GM21786 (cell line): ENCODE data around the gene NFE2L3.

Experiments
- ATAC-seq: cut with Tn5 transposase; IDR thresholded peaks from one replicate; pipeline ENCODE4 v1.9.1; 2021; ENCODE audit not compliant: unreplicated experiment

NFE2L3 gene

DNA sequence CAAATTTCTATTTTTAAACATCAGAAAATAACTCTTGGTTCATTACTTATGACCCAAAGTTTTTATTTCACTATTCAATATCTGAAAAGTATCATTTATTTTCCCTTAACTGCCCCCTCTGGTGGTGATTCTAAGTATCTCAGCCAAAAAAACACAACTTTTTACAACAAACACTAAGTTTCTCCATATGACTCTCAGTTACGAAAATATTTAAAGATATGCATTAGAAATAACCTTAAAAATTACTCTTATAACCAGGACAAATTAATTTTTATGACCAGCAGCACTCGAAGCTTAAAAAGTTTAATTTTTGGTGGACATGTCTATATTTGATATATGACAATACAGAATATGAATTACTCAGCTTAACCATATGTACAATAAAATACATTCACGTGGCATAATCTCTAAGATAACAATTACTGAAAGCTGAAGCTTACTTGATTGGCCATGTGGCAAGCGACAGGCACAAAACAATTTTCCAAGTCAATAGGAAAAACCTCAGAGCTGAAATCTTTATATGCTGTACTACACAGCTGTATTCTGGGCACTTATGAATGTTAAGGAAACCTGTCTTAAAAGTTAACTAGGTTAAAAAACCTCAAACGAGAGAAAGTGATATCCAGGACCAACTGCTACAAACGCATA is 46.3 kb downstream of the NFE2L3 start:
- no peak for ATAC-seq

DNA sequence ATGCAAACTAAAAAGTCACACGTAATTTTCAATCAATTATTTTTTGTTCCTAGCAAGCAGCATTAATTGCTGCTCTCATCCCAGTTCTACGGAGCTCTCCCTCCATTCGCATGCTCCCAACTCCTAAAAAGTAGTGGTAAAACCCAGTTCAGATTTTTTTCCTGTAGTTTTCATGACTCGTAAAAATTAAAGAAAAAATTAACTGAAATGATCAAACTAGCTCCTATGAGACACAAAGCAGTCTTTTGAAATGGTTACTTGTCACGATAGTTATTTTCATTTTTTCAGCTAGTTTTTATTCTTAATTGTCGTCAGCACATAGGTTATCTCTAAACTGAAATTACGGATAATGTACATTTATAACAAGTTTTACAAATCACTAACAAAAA is 46.8 kb downstream of the NFE2L3 start:
- ATAC-seq = no peak

DNA sequence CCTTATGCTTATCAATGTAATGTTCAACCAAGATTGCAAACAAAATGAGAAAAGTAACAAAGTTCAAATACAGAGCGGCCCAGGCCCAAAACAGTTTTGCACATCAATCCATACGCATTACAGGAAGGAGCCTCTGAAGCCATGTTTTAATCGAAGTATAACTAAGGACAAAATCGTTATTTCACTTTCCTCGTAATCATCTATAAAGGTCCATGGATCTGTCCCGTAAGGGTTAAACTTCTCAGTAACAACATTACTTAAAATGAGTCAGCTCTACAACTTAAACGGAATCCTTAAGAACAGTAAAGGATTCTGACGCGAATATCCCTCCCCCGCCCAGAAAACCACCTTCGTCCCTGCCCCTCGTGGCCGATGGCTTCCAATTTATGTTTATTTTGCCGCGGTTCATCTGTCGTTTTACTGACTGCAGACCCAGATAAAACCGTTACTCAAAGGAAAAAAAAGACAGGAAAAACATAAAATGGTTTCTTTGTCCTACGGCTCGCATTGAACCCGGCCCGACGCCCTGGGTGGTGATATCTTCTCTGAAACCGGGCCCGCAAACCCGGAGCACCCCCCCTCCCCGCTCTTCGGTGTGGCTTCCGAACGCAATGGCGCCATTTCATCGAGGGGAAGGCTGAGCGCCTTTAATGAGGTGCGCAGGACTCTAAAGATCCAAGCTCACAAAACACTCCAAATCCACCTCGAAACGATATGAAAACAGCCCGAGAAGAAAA is 47.5 kb downstream of the NFE2L3 start:
- ATAC-seq = no peak

DNA sequence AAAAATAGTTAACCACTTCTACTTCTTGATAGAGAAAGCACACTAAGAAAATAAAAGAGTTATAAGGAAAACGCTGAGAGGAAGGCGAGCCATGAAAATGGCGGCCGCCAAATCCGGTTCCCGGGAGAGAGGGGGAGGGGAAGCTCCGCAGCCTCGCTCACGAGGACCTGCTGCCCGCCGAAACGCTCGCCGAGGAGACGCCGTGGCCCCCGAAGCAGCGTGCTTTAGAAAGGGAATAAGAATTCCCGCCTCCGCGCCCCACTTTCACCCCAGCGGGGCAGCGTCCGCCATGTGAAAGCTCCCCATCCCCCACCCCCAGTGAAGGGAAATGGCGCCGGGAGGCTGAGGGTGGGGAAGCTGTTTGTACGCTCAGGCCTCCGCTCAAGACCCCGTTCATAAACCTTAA is 48.0 kb downstream of the NFE2L3 start:
- ATAC-seq = no peak

DNA sequence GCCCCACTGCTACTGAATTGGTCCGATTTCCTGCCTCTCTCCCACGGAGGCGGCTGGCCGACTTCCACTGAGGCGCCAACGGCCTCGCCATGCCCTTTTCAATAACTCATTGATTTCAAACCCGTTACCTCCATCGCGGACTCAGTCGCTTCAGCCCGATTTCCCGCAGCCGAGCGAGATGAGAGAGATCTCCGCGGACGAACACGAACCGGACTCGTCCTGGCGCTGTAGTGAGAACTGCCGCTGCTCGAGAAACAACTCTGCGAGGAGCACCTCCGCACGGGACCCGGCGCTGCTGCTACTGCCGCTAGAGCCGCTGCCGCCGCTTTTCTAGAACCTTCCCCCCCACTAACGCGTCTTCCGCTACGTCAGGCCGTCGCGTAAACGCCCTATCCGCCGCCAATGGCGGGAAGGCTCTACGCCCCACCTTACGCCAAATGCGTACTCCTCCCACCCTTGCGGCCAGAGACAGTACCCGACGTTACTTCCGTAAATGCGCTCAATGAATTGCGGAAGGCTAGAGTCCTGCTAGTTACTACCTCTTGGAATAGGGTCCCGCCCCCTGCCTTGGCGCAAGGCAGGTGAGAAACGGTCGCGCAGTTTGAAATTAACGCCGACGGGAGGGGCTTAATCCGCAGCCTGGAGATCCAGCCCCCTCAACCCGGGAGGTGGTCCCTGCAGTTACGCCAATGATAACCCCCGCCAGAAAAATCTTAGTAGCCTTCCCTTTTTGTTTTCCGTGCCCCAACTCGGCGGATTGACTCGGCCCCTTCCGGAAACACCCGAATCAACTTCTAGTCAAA is 48.6 kb downstream of the NFE2L3 start, which contains the start of gene HNRNPA2B1:
HNRNPA2B1 (minus strand) TSS at position 303 of the 803 bp plus-strand sequence; CDS start at position 134, 169 bp downstream.
- ATAC-seq = peak; percentile 47

DNA sequence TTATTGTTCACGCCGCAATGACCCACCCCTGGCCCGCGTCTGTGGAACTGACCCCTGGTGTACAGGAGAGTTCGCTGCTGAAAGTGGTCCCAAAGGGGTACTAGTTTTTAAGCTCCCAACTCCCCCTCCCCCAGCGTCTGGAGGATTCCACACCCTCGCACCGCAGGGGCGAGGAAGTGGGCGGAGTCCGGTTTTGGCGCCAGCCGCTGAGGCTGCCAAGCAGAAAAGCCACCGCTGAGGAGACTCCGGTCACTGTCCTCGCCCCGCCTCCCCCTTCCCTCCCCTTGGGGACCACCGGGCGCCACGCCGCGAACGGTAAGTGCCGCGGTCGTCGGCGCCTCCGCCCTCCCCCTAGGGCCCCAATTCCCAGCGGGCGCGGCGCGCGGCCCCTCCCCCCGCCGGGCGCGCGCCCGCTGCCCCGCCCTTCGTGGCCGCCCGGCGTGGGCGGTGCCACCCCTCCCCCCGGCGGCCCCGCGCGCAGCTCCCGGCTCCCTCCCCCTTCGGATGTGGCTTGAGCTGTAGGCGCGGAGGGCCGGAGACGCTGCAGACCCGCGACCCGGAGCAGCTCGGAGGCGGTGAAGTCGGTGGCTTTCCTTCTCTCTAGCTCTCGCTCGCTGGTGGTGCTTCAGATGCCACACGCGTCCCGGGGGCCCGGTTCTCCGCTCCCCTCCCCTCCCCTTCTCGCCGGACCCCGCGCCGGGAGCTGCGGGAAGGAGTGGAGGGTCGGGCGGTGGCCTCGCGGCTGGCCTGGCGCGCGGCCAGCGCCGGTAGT is 49.4 kb downstream of the NFE2L3 start, which contains the start of gene CBX3:
CBX3 (plus strand) TSS at position 499 of the 772 bp plus-strand sequence. CDS start 1,254 bp downstream, outside the sequence.
- peak; percentile 44 for ATAC-seq

DNA sequence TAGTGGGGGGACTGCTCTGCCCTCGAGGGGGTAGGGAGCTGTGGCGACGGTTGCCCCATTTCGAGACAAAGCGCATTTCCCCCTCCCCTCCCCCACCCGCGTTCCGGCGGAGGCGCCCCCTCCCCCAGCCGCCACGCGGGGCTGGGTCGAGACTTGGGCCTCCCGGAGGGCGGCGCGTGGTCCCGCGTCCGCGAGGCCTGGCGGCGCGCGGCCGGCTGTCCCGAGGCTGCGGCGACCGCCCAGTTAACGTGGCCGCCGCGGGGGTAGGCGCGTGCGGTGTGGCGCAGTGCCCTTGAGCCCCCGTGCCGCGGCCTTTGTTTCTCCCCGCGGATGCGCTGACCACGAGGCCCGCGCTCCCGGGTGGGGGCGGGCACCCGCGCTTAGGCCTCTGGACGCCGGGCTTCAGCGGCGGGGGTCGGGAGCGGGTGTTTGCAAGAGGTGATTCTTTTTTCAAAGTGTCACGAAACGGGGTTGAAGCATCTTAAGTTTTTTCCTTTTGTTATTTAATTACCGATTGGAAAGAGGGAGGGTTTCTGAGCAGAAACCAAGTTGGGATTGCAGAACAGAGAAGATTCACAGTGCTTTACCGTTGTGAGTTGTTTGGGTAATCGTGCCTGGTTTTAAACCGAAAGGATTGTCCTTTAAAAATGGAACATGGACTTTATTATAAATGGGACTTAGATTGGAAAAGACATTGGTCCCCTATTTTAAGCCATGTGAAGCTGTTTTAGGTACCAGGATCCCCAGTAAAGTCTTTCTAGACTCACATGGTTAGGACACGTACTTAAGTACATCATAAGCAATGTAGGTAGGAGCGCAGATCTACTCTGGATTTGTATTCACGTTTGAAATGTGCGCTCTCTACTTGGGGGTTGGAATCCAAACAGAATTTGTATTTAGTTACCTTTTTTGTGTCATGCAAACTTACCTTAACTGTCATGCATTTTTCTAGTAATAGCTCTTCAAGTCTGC is 50.3 kb downstream of the NFE2L3 start:
- peak; percentile 2 for ATAC-seq

DNA sequence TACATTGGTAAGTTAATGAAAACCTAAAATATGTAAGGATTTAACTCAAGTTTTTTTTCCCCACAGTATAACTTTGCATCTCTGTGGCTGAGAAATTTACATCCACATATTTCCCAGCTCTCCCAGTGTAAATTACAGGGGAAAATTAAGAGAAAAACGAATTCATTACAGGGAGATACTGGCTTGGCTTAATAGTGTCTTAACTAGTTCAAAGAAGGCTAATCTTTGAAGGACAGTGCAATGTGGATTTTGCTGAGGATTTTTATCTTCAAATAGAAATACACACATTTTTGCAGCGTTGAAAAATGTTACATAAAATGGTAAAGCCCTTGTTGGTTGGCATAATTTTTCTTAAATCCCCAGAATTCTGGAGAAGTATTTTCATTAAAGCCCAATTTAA is 51.0 kb downstream of the NFE2L3 start:
- no peak for ATAC-seq

DNA sequence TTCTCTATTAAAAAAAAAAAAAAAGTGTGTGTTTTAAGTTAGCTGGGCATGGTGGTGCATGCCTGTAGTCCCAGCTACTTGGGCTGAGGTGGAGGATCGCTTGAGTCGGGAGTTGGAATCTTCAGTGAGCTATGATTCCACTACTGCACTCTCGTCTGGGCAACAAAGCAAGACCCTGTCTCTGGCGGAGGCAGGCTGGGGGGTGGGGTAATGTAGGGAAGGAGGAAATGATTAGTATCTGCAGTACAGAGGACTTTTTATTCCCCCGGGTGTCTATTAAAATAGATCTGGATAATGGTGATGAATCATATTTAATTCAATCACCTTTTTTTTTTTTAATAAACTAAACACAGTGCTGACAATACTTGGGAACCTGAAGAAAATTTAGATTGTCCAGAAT is 56.0 kb downstream of the NFE2L3 start:
- no peak for ATAC-seq

DNA sequence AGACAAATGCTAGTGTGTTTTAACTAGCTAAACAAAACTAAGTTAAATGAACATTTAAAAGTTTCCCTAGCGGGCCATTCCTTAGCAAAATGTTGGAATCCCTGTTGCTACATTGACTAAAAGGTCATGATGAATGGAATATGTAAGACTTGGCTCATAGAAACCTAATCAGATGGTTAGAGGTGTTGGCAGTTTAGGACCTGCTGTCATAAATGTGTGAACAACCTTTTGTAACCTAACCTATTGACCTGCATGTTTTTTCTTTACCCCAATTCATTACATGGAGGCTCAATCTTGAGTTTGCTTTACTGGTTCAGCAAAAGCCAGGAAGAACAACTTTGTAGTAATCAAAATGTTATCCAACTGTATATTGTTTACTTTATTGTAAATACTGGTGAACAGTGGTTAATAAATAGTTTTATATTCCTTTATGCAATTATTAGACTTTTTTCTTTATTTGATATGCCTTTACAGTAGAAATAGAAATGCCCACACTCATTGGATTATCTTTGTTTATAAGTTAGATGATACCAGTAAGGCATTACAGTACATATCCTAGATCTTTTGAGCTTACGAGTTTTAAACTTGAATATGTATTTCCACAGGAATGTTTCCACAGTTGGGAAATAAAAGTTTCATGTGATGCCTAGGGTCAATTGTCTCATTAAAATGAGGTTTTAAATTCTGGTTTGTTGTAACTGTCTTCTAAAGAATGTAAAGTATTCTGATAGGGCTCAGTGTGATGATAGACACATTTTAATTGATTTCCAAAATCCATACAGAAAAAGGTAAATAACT is 61.1 kb downstream of the NFE2L3 start:
- ATAC-seq = no peak

DNA sequence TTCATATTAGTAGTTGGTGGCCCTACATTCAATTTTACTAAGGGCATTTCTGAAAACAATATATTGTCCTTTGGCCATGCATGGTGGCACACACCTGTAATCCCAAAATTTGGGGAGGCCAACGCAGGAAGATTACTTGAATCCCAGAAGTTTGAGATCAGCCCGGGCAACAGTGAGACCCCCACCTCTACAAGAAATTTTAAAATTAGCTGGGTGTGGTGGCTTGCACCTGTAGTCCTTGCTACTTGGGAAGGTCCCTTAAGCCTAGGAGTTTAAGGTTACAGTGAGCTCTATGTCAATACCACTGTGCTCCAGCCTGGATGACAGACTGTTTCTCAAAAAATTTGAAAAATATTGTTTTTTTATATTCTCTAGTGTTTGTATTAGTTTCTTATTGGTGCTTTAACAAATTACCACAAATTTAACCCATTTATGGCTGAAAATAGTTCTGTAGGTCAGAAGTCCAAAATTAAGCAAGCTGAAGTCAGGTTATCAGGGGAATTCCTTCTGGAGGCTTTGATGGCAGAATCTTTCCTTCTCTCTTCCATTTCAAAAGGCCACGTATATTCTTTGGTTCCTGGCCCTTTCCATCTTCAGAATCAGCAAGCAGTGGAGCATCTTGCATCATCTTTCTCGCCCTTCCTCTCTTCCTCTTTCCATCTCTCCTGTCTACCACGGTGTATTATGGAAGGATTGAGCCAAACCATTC is 62.0 kb downstream of the NFE2L3 start:
- no peak for ATAC-seq

DNA sequence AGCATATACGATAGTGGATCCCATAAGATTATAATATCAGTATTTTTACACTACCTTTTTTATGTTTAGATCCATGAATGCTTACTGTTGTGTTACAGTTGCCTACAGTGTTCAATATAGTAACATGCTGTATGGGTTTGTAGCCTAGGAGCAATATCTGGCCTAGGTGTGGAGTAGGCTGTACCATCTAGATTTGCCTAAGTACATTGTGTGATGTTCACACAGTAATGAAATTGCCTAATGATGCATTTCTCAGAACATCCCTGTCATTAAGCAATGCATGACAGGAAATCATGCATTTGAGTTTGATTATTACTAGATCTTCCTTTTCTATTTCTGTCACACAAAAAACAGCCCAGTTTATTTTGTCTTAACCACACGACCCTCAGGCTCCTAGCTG is 64.1 kb downstream of the NFE2L3 start:
- ATAC-seq = no peak

DNA sequence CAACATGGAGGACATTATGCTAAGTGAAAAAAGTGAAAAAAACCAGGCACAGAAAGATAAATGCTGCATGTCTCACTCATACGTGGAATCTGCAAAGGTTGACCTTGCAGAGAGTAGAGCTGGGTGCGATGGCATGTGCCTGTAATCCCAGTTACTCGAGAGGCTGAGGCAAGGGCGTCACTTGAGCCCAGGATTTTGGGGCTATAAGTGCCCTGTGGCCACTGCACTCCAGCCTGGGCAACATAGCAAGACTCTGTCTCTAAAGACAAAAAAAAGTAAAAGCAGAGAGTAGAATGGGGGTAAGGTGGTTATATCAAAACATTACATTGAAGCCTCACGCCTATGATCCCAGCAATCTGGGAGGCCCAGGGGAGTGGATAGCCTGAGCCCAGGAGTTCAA is 72.4 kb downstream of the NFE2L3 start:
- no peak for ATAC-seq

DNA sequence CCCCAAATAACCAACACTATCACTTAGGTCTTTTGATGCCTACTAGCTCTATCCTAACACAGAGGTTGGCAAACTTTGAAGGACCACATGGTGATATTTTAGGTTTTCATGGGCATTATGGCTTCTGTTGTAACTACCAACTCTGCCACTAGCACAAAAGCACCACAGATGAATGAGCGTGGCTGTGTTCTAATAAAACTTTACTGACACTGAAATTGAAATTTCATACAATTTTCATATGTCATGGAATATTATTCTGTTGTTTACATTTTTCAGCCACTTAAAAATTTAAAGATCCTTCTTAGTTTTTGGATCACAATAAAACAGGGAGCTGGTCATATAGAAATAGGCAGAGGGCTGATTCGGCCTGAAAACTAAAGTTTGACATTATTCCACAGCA is 76.0 kb downstream of the NFE2L3 start:
- no peak for ATAC-seq

DNA sequence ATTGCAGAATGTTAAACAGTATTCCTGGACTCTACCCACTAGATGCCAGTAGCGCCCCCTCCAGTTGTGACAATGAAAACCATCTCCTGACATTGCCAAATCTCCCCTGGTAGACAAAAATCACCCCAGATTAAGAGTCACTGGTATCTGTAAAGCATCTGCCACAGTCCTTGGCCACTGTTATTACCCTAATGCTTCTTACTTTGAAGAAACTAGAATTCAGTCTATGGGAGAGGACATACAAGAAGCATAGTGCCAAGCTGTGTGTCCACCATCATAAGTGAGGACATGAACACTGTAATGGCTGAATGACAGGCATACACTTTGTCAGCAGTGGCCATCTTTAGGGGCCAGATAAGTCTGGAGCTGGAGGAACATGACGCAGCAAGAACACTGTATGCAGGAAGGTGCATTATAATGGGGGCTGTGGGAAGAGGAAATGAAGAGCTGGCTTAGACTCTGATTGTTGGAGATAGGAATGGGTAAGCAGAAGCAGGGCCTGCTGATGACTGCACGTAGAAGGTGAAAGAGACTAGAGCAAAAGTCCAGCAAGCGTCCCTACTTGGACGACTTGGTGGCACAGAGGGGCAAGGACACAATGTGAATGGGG is 82.0 kb downstream of the NFE2L3 start:
- no peak for ATAC-seq
